ENCODE measurements around the gene DPM1.

The DPM1 gene

GRCh38 chr20:50968289-50968688 is 10.0 kb upstream of the DPM1 start:
- FAIRE-seq: no peak

GRCh38 chr20:50967586-50967985 is 9.3 kb upstream of the DPM1 start:
- no peak for TF ChIP-seq TAF1 (IDR thresholded peaks at IDR 0.05; ENCODE audit: low read depth, low read length)
- no peak for TF ChIP-seq SPI1 (IDR thresholded peaks at IDR 0.05; ENCODE audit: low read depth, low read length)
- TF ChIP-seq POLR2A (IDR thresholded peaks at IDR 0.05; ENCODE audit: low read depth, low read length): no peak
- no peak for DNase-seq (ENCODE audit: insufficient read length, low spot score)
- FAIRE-seq: no peak

More at GRCh38 chr20:50968289-50968688, 10.0 kb upstream of the DPM1 start:
- TF ChIP-seq SPI1 (IDR thresholded peaks at IDR 0.05; ENCODE audit: low read depth, low read length): no peak
- no peak for TF ChIP-seq POU2F2 (IDR thresholded peaks at IDR 0.05; ENCODE audit: low read depth, low read length)
- TF ChIP-seq PAX5 (IDR thresholded peaks at IDR 0.05; ENCODE audit: insufficient read depth, low read length, severe bottlenecking): no peak
- no peak for TF ChIP-seq POLR2A (IDR thresholded peaks at IDR 0.05; ENCODE audit: low read depth, low read length)
- TF ChIP-seq POLR2AphosphoS5 (IDR thresholded peaks at IDR 0.05; ENCODE audit: low read depth, low read length): no peak
- TF ChIP-seq TAF1 (IDR thresholded peaks at IDR 0.05; ENCODE audit: low read depth, low read length): no peak
- DNase-seq (ENCODE audit: insufficient read length, low spot score): no peak

GRCh38 chr20:50959543-50960126 is 1.3 kb upstream of the DPM1 start:
- DNase-seq (ENCODE audit: insufficient read length, low spot score): no peak
- TF ChIP-seq POLR2AphosphoS5 (IDR thresholded peaks at IDR 0.05; ENCODE audit: low read depth, low read length) (no peak), TAF1 (IDR thresholded peaks at IDR 0.05; ENCODE audit: low read depth, low read length) (no peak), SPI1 (IDR thresholded peaks at IDR 0.05; ENCODE audit: low read depth, low read length) (no peak), PAX5 (IDR thresholded peaks at IDR 0.05; ENCODE audit: insufficient read depth, low read length, severe bottlenecking) (no peak), POLR2A (IDR thresholded peaks at IDR 0.05; ENCODE audit: low read depth, low read length) (no peak), POU2F2 (IDR thresholded peaks at IDR 0.05; ENCODE audit: low read depth, low read length) (no peak)
- no peak for FAIRE-seq

- DNase-seq (ENCODE audit: insufficient read length, low spot score): peak; percentile 71
- no peak for FAIRE-seq
- TF ChIP-seq POLR2AphosphoS5 (IDR thresholded peaks at IDR 0.05; ENCODE audit: low read depth, low read length) (no peak), TAF1 (IDR thresholded peaks at IDR 0.05; ENCODE audit: low read depth, low read length) (no peak), POU2F2 (IDR thresholded peaks at IDR 0.05; ENCODE audit: low read depth, low read length) (0 out of 2 replicates have a peak, but pooled peaks have one; percentile 20), PAX5 (IDR thresholded peaks at IDR 0.05; ENCODE audit: insufficient read depth, low read length, severe bottlenecking) (no peak), POLR2A (IDR thresholded peaks at IDR 0.05; ENCODE audit: low read depth, low read length) (no peak)
Measured at GRCh38 chr20:50958615-50959542, 547 bp upstream of the DPM1 start, which contains the start of gene MOCS3. MOCS3 (plus strand) TSS chr20:50958818; CDS start chr20:50958843, 25 bp downstream.

- TF ChIP-seq POU2F2 (IDR thresholded peaks at IDR 0.05; ENCODE audit: low read depth, low read length) (no peak), TAF1 (IDR thresholded peaks at IDR 0.05; ENCODE audit: low read depth, low read length) (no peak), POLR2AphosphoS5 (IDR thresholded peaks at IDR 0.05; ENCODE audit: low read depth, low read length) (no peak), SPI1 (IDR thresholded peaks at IDR 0.05; ENCODE audit: low read depth, low read length) (no peak), PAX5 (IDR thresholded peaks at IDR 0.05; ENCODE audit: insufficient read depth, low read length, severe bottlenecking) (no peak), POLR2A (IDR thresholded peaks at IDR 0.05; ENCODE audit: low read depth, low read length) (no peak)
- no peak for DNase-seq (ENCODE audit: insufficient read length, low spot score)
- no peak for FAIRE-seq
Measured at GRCh38 chr20:50957276-50957675, 1.1 kb downstream of the DPM1 start.

- no peak for FAIRE-seq
- no peak for TF ChIP-seq TAF1 (IDR thresholded peaks at IDR 0.05; ENCODE audit: low read depth, low read length)
- TF ChIP-seq PAX5 (IDR thresholded peaks at IDR 0.05; ENCODE audit: insufficient read depth, low read length, severe bottlenecking): no peak
- no peak for TF ChIP-seq POU2F2 (IDR thresholded peaks at IDR 0.05; ENCODE audit: low read depth, low read length)
- no peak for TF ChIP-seq POLR2AphosphoS5 (IDR thresholded peaks at IDR 0.05; ENCODE audit: low read depth, low read length)
- TF ChIP-seq SPI1 (IDR thresholded peaks at IDR 0.05; ENCODE audit: low read depth, low read length): no peak
- no peak for TF ChIP-seq POLR2A (IDR thresholded peaks at IDR 0.05; ENCODE audit: low read depth, low read length)
- no peak for DNase-seq (ENCODE audit: insufficient read length, low spot score)
Measured at GRCh38 chr20:50953821-50954220, 4.5 kb downstream of the DPM1 start.

- TF ChIP-seq PAX5 (IDR thresholded peaks at IDR 0.05; ENCODE audit: insufficient read depth, low read length, severe bottlenecking) (no peak), POU2F2 (IDR thresholded peaks at IDR 0.05; ENCODE audit: low read depth, low read length) (no peak), SPI1 (IDR thresholded peaks at IDR 0.05; ENCODE audit: low read depth, low read length) (no peak), POLR2AphosphoS5 (IDR thresholded peaks at IDR 0.05; ENCODE audit: low read depth, low read length) (no peak), TAF1 (IDR thresholded peaks at IDR 0.05; ENCODE audit: low read depth, low read length) (no peak), POLR2A (IDR thresholded peaks at IDR 0.05; ENCODE audit: low read depth, low read length) (no peak)
- no peak for FAIRE-seq
- no peak for DNase-seq (ENCODE audit: insufficient read length, low spot score)
Measured at GRCh38 chr20:50953196-50953595, 5.1 kb downstream of the DPM1 start.

- DNase-seq (ENCODE audit: insufficient read length, low spot score) (no peak), FAIRE-seq (no peak)
- TF ChIP-seq PAX5 (IDR thresholded peaks at IDR 0.05; ENCODE audit: insufficient read depth, low read length, severe bottlenecking): no peak
- no peak for TF ChIP-seq TAF1 (IDR thresholded peaks at IDR 0.05; ENCODE audit: low read depth, low read length)
- no peak for TF ChIP-seq POLR2AphosphoS5 (IDR thresholded peaks at IDR 0.05; ENCODE audit: low read depth, low read length)
- TF ChIP-seq SPI1 (IDR thresholded peaks at IDR 0.05; ENCODE audit: low read depth, low read length): no peak
- no peak for TF ChIP-seq POLR2A (IDR thresholded peaks at IDR 0.05; ENCODE audit: low read depth, low read length)
- no peak for TF ChIP-seq POU2F2 (IDR thresholded peaks at IDR 0.05; ENCODE audit: low read depth, low read length)
Measured at GRCh38 chr20:50948132-50948785, 10.1 kb downstream of the DPM1 start.

- FAIRE-seq (no peak), DNase-seq (ENCODE audit: insufficient read length, low spot score) (no peak)
- TF ChIP-seq TAF1 (IDR thresholded peaks at IDR 0.05; ENCODE audit: low read depth, low read length) (no peak), POLR2A (IDR thresholded peaks at IDR 0.05; ENCODE audit: low read depth, low read length) (no peak), SPI1 (IDR thresholded peaks at IDR 0.05; ENCODE audit: low read depth, low read length) (no peak)
Measured at GRCh38 chr20:50943069-50943468, 15.3 kb downstream of the DPM1 start.
